Right kidney (tissue), 9 donors: ENCODE results near the gene CBL.
"Not testable (repeated sequence)": the region's sequence is repeated elsewhere in the genome, so short reads cannot be mapped to it uniquely, and the experiment has no call there.

Experiments
- DNase-seq: peaks from one replicate; pipeline ENCODE4 v3.0.0-alpha.2; 2016
- long read RNA-seq, 8 donors: transcript quantifications; one replicate each; lab custom pipeline, GENCODE V29; 2026

The CBL gene
- long read RNA-seq, donor 1, full-length matches to known transcripts, result 3 of 24 reads
- long read RNA-seq, donor 1, partial matches to known transcripts, result 21 of 24 reads
- long read RNA-seq, donor 1, other reads (novel, unspliced or antisense), result 0 of 24 reads
- long read RNA-seq, donor 2, result 0 reads
- long read RNA-seq, donor 3, full-length matches to known transcripts, result 2 of 2 reads
- long read RNA-seq, donor 3, partial matches to known transcripts, result 0 of 2 reads
- long read RNA-seq, donor 3, other reads (novel, unspliced or antisense), result 0 of 2 reads
- long read RNA-seq, donor 4, result 0 reads
- long read RNA-seq, donor 5, result 0 reads
- long read RNA-seq, donor 6, result 0 reads
- long read RNA-seq, donor 7, full-length matches to known transcripts, result 2 of 2 reads
- long read RNA-seq, donor 7, partial matches to known transcripts, result 0 of 2 reads
- long read RNA-seq, donor 7, other reads (novel, unspliced or antisense), result 0 of 2 reads
- long read RNA-seq, donor 8, partial matches to known transcripts, result 0 of 6 reads
- long read RNA-seq, donor 8, other reads (novel, unspliced or antisense), result 6 of 6 reads

GRCh38 chr11:119205574-119206510, at the start of gene CBL:
Gene CBL (plus strand): TSS chr11:119206339. CDS start chr11:119206418, 79 bp downstream.
- peak; percentile 100 for DNase-seq

DNA sequence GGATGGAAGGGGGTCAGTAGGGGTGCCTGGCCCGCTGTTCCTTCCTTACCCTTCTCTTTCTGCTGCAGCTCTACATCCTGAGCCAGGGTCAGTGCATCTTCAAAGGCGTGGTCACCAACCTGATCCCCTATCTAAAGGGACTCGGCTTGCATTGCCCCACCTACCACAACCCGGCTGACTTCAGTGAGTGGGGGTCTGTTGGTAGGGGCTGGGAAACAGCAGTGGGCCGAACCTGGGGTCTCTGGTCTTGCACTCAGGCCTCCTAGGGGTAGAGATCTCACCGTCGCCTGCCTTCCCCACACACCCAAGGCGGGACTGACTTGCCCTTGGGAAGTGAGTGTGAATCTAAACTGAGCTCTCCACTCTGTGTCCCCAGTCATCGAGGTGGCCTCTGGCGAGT, 49.6 kb upstream of the CBL start:
- DNase-seq, result no peak

DNA sequence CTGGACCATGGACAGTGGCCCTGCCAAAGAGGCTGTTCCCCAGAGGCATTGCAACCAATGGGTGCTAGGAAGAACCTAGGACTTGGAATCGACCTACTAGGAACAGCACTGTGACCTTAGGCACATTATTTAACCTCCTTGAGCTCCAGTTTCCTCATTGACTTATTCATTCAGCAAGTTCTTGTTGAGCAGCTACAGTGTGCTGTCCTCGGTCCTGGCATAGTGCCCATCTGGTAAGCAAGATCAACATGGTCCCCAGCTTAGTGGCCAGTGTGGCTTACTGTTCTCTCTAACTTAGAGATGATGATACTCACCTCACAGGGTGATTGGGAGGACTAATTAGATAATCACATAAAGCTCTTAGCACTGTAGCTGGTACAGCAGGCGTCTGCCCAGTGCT, 49.1 kb upstream of the CBL start:
- no peak for DNase-seq

DNA sequence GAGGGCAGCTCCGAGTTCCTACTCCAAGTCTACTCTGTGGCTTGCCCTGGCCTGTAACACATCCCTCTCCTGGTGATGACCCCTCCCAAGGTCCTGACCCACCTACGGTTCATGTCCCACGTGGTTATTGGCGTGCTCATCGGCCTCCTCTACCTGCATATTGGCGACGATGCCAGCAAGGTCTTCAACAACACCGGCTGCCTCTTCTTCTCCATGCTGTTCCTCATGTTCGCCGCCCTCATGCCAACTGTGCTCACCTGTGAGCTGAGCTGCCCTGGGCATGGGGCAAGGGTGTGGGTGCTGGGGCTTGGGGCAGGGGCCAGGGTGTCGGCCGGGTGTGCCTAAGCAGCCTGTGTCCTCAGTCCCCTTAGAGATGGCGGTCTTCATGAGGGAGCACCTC, 47.7 kb upstream of the CBL start:
- DNase-seq, result no peak

DNA sequence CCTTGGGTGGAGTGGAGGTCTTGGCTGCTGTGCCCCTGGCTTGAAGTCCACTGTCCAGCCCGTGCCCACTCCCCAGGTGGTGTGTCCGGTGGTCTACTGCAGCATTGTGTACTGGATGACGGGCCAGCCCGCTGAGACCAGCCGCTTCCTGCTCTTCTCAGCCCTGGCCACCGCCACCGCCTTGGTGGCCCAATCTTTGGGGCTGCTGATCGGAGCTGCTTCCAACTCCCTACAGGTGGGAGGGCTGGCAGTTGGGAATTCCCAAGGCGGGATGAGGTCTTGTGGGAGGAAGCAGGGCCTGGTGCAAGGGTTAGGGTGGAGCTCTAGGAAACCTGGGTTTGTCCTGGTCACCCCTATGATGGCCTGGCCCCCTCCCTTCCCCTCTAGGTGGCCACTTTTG, 46.0 kb upstream of the CBL start:
- DNase-seq, result no peak

- DNase-seq, result no peak
These were observed 44.3 kb upstream of the CBL start for GRCh38 chr11:119161871-119162270.

DNA sequence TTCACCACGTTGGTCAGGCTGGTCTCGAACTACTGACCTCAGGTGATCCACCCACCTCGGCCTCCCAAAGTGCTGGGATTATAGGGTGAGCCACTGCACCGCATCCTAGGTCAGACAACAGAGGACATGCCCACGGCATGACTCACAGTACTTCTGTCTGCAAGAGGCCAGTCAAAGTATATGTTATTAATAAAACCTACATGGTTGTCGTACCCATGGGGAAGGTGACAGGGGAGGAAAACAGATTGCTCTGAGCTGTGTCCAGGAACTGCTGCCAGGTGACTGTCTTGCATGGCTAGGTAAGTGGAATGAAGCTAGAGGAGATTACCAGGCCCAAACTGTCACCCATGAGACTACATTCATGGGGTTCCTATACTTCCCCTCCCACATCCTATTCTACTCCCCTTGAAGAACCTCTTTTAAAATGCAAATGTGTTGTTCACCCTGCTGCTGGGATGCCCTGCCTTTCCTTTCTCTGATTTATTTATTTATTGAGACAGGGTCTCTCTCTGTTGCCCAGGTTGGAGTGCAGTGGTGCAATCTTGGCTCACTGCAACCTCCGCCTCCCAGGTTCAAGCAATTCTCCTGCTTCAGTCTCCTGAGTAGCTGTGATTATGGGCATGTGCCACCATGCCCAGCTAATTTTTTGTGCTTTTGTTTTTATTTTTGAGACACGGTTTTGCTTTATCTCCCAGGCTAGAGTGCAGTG, 39.6 kb upstream of the CBL start:
- DNase-seq, result no peak

- not testable (repeated sequence) for DNase-seq
These were observed 39.1 kb upstream of the CBL start for GRCh38 chr11:119167077-119167458.

DNA sequence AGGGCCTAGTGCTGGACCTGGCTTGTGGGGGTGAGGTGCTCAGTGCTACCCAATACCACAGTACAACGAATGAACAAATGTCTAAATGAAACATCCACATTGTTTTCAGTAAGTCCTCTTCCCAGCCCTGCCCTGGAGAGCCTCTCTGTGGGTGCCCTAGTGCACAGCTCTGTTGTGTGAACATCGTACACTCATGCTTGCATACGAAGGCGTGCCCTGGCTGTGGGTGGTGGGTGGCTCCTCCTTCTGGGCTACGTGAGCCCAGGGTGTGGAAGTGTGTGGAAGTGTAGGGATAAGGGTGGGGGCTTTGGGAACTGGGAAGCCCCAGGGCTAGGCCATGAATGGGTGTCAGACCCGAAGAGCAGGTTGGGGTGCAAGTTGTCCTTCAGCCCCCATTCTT, 38.2 kb upstream of the CBL start:
- no peak for DNase-seq

GRCh38 chr11:119168471-119169281, 37.5 kb upstream of the CBL start, which contains the start of gene NLRX1:
Gene NLRX1 (plus strand): TSS chr11:119168725. CDS start chr11:119171404, 2,679 bp downstream.
- peak; percentile 87 for DNase-seq

GRCh38 chr11:119169282-119169719, 36.8 kb upstream of the CBL start:
- peak; percentile 78 for DNase-seq

DNA sequence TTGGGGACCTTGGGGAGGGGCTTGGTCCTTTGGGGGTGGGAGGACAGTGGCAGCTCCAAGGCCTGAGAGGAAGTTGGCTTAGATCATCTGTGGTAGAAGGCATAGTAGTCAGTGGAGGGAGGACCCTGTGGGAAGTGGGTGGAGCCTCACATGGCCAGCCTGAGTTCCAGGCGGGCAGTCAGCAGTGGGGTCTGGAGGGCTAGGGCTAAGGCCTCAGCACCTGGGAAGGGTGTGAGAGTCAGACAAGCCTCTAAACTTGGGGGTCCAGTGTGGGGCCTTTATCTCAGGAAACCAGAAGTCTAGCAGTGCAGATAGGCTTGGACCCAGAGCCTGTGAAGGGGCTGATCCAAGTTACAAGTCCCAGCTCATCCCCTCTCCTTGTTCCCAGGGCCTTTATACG, 33.6 kb upstream of the CBL start:
- DNase-seq, result no peak

DNA sequence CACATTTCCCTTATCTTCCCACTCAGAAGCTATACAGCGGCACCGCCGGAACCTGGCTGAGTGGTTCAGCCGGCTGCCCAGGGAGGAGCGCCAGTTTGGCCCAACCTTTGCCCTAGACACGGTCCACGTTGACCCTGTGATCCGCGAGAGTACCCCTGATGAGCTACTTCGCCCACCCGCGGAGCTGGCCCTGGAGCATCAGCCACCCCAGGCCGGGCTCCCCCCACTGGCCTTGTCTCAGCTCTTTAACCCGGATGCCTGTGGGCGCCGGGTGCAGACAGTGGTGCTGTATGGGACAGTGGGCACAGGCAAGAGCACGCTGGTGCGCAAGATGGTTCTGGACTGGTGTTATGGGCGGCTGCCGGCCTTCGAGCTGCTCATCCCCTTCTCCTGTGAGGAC, 32.7 kb upstream of the CBL start:
- DNase-seq, result no peak

GRCh38 chr11:119175493-119176077, 30.6 kb upstream of the CBL start:
- DNase-seq, result no peak

GRCh38 chr11:119178166-119178680, 27.9 kb upstream of the CBL start:
- no peak for DNase-seq

DNA sequence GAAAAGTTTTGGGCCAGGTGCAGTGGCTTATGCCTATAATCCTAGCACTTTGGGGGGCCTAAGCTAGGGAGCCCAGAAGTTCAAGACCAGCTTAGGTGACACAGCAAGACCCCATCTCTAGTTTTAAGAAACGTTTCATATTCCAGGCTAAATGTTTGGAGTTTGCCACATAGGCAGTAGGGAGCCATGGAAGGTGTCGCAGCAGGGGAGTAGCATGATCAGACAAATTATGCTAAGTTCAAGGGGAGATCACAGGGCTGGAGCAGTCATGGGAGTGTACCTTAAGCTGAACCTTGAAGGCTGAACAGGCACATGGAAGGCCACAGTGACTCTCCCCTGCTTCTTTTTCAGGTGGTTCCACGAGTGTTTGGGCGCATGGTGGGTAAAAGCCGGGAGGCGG, 26.8 kb upstream of the CBL start:
- no peak for DNase-seq

GRCh38 chr11:119179983-119180382, 26.2 kb upstream of the CBL start:
- no peak for DNase-seq

GRCh38 chr11:119180729-119181676, 25.1 kb upstream of the CBL start:
- DNase-seq, result no peak

- DNase-seq, result no peak
These were observed 24.3 kb upstream of the CBL start for GRCh38 chr11:119181677-119182412.
